OCI-M2 (cell line): Measurements from ENCODE around the gene SNUPN.
"Not testable (repeated sequence)": the region's sequence is repeated elsewhere in the genome, so short reads cannot be mapped to it uniquely, and the experiment has no call there.

ENCODE experiments used
- DNase-seq: peaks from one replicate; lab custom pipeline; 2025; ENCODE audit not compliant: unreplicated experiment; lab: John Stamatoyannopoulos, UW

The SNUPN gene

GRCh38 chr15:75637245-75638009, 11.9 kb upstream of the SNUPN start:
- DNase-seq: no peak

GRCh38 chr15:75636026-75636425, 10.5 kb upstream of the SNUPN start:
- no peak for DNase-seq

GRCh38 chr15:75633922-75634321, 8.4 kb upstream of the SNUPN start:
- DNase-seq: not testable (repeated sequence)

- no peak for DNase-seq
These were observed 6.4 kb upstream of the SNUPN start for GRCh38 chr15:75631935-75632334.

- no peak for DNase-seq
These were observed 3.0 kb downstream of the SNUPN start for GRCh38 chr15:75622505-75622904.

GRCh38 chr15:75620841-75621391, 4.6 kb downstream of the SNUPN start:
- no peak for DNase-seq

- no peak for DNase-seq
These were observed 5.3 kb downstream of the SNUPN start for GRCh38 chr15:75620058-75620820.

- no peak for DNase-seq
These were observed 8.8 kb downstream of the SNUPN start for GRCh38 chr15:75616766-75617165.

GRCh38 chr15:75606711-75607699, 18.5 kb downstream of the SNUPN start:
- peak; percentile 46 for DNase-seq

GRCh38 chr15:75606026-75606425, 19.5 kb downstream of the SNUPN start:
- DNase-seq: no peak

GRCh38 chr15:75599401-75599800, 26.1 kb downstream of the SNUPN start:
- DNase-seq: no peak

GRCh38 chr15:75598361-75598760, 27.2 kb downstream of the SNUPN start:
- DNase-seq: no peak

GRCh38 chr15:75597667-75598341, 27.7 kb downstream of the SNUPN start:
- no peak for DNase-seq

GRCh38 chr15:75596703-75597345, 28.7 kb downstream of the SNUPN start:
- no peak for DNase-seq

- DNase-seq: no peak
These were observed 31.2 kb downstream of the SNUPN start for GRCh38 chr15:75594276-75594675.

GRCh38 chr15:75591655-75592364, 33.7 kb downstream of the SNUPN start:
- no peak for DNase-seq

GRCh38 chr15:75590239-75590638, 35.3 kb downstream of the SNUPN start:
- no peak for DNase-seq

- no peak for DNase-seq
These were observed 36.5 kb downstream of the SNUPN start for GRCh38 chr15:75589071-75589470.

- DNase-seq: not testable (repeated sequence)
These were observed 39.1 kb downstream of the SNUPN start for GRCh38 chr15:75586422-75586821.
